BE2C (cell line): ENCODE data around the gene DDC.

Experiments
- DNase-seq: peaks from one replicate; pipeline ENCODE4 v3.0.0-alpha.2; 2020
- H3K27me3 ChIP-seq: fragments of 250-450 bp; sonication (Bioruptor Pico); 2 replicates; pipeline ENCODE4 v1.5.1; 2020; ENCODE audit warnings: mild to moderate bottlenecking
- H3K36me3 ChIP-seq: fragments of 250-450 bp; sonication (Bioruptor Pico); 2 replicates; pipeline ENCODE4 v1.5.1; 2020; ENCODE audit warnings: mild to moderate bottlenecking
- H3K4me1 ChIP-seq: fragments of 250-450 bp; sonication (Bioruptor Pico); 2 replicates; pipeline ENCODE4 v1.5.1; 2020
- H3K4me3 ChIP-seq: 2 replicates; pipeline ENCODE4 v1.5.1; 2011; ENCODE audit warnings: low read depth, low read length
- H3K9me3 ChIP-seq: fragments of 250-450 bp; sonication (Bioruptor Pico); 2 replicates; pipeline ENCODE4 v1.5.1; 2020
- TF ChIP-seq, protein P1 (sequence below): IDR thresholded peaks from 2 replicates; pipeline ENCODE4 v1.5.1; 2012; ENCODE audit warnings: mild to moderate bottlenecking, low read depth, low read length

The DDC gene

DNA sequence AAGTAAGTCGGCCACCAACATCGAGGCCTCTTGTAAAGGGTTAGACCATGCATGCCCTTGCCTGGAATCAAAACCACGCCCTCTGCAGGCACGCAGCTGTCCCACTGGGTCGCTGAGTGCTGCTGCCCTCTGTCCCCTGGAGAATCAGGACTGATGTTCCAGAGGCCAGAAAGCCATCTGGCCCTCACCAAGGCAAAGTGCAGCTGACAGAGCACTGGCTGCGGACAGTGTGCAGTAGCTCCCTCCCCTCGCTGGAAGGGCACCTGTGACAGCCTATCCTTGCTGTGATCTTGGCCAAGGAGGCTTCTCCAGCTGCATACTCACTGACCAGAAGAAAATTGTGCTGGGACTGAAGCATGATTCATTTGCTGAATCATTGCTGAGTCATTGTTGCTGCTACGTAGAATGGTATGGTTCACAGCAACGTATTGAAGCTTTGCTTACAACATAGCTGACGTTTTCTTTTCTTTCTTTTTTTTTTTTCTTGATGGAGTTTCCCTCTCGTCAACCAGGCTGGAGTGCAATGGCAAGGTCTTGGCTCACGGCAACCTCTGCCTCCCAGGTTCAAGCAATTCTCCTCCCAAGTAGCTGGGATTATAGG lies 30.4 kb downstream of the DDC start:
- no peaks in the 10 kb centered on the region for H3K27me3 ChIP-seq
- H3K36me3 ChIP-seq, result peaks cover 81% of the 10 kb centered on the region
- TF ChIP-seq, protein P1, sequence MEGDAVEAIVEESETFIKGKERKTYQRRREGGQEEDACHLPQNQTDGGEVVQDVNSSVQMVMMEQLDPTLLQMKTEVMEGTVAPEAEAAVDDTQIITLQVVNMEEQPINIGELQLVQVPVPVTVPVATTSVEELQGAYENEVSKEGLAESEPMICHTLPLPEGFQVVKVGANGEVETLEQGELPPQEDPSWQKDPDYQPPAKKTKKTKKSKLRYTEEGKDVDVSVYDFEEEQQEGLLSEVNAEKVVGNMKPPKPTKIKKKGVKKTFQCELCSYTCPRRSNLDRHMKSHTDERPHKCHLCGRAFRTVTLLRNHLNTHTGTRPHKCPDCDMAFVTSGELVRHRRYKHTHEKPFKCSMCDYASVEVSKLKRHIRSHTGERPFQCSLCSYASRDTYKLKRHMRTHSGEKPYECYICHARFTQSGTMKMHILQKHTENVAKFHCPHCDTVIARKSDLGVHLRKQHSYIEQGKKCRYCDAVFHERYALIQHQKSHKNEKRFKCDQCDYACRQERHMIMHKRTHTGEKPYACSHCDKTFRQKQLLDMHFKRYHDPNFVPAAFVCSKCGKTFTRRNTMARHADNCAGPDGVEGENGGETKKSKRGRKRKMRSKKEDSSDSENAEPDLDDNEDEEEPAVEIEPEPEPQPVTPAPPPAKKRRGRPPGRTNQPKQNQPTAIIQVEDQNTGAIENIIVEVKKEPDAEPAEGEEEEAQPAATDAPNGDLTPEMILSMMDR, result peak; percentile 42
- peak; percentile 88 for DNase-seq
- H3K9me3 ChIP-seq, result no peaks in the 10 kb centered on the region
- no peak overlapping the region for H3K4me3 ChIP-seq
- peaks cover 51% of the 10 kb centered on the region for H3K4me1 ChIP-seq

GRCh38 chr7:50533866-50534265 lies 31.3 kb downstream of the DDC start:
- peaks cover 51% of the 10 kb centered on the region for H3K4me1 ChIP-seq
- H3K4me3 ChIP-seq, result no peak overlapping the region
- H3K36me3 ChIP-seq, result peaks cover 81% of the 10 kb centered on the region
- no peaks in the 10 kb centered on the region for H3K9me3 ChIP-seq
- no peaks in the 10 kb centered on the region for H3K27me3 ChIP-seq
- TF ChIP-seq, protein P1, result no peak
- no peak for DNase-seq

- peak; percentile 76 for DNase-seq
- Histone ChIP-seq H3K36me3 (peaks cover 81% of the 10 kb centered on the region), H3K4me3 (peak overlapping the region; percentile 26), H3K9me3 (no peaks in the 10 kb centered on the region), H3K4me1 (peaks cover 51% of the 10 kb centered on the region), H3K27me3 (no peaks in the 10 kb centered on the region)
- TF ChIP-seq, protein P1, result no peak
Measured at GRCh38 chr7:50531928-50532327, 33.3 kb downstream of the DDC start.

DNA sequence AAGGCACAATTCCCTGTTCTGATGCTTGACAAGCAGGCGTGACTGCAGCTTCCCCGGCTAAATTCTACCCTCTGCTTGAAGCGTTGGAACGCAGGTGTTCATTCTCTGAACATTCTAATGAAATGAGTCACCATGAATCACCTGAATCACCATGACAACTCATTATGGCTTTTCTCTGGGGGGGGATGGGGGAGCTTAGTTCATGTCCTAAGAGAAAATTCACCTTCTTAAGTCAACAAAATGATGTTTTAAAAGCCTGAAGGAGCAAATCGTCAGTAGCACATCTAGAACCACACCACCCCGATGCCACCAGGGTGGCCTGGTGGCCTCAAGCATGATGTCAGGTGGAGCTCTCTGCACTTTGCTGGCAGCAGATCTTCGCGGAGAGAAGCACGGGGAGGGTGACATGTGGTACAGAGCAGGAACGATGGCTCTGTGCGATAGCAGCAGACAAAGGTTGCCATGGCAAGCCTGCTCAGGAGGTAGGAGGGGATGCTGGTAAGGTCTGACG lies 33.7 kb downstream of the DDC start:
- Histone ChIP-seq H3K9me3 (no peaks in the 10 kb centered on the region), H3K27me3 (no peaks in the 10 kb centered on the region), H3K36me3 (peaks cover 81% of the 10 kb centered on the region), H3K4me1 (peaks cover 51% of the 10 kb centered on the region), H3K4me3 (peak overlapping the region; percentile 26; the same call in 1 of the 2 replicates)
- peak; percentile 91 for DNase-seq
- TF ChIP-seq, protein P1, result no peak; the same call in 1 of the 2 replicates

DNA sequence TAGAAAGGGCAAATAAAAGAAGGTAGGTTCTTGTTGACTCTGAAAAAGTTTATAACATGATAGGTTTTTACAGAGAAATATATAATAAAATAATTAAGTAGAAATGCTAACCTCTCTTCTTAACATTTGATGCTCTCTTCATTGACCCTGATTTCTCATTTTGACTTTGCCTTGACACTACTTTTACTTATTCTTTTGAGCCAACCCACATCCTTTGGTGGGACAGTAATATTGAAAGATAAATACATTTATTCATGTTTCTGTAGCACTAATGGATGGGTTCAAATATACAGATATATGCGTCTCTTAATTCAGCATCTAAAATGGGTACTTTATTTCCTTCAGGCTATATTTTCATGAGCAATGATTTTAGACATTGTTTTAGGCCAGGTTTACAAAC lies 34.4 kb downstream of the DDC start:
- no peaks in the 10 kb centered on the region for H3K9me3 ChIP-seq

More for the DNA sequence above, 34.4 kb downstream of the DDC start:
- no peak for DNase-seq
- H3K36me3 ChIP-seq, result peaks cover 81% of the 10 kb centered on the region
- no peaks in the 10 kb centered on the region for H3K27me3 ChIP-seq
- peaks cover 46% of the 10 kb centered on the region for H3K4me1 ChIP-seq
- no peak overlapping the region for H3K4me3 ChIP-seq
- TF ChIP-seq, protein P1, result no peak
